22Rv1 (cell line): Measurements from ENCODE around the gene HORMAD1.

Source experiments
- ZFX ChIP-seq: fragments of 450-650 bp; IDR thresholded peaks from 2 replicates; pipeline ENCODE4 v1.6.1; 2017; ENCODE audit warnings: antibody characterized with exemption, borderline replicate concordance
- TF ChIP-seq, protein P1 (sequence below): fragments of 450-650 bp; IDR thresholded peaks from 2 replicates; pipeline ENCODE4 v1.5.1; 2017; ENCODE audit warnings: mild to moderate bottlenecking

- TF ChIP-seq, protein P1, sequence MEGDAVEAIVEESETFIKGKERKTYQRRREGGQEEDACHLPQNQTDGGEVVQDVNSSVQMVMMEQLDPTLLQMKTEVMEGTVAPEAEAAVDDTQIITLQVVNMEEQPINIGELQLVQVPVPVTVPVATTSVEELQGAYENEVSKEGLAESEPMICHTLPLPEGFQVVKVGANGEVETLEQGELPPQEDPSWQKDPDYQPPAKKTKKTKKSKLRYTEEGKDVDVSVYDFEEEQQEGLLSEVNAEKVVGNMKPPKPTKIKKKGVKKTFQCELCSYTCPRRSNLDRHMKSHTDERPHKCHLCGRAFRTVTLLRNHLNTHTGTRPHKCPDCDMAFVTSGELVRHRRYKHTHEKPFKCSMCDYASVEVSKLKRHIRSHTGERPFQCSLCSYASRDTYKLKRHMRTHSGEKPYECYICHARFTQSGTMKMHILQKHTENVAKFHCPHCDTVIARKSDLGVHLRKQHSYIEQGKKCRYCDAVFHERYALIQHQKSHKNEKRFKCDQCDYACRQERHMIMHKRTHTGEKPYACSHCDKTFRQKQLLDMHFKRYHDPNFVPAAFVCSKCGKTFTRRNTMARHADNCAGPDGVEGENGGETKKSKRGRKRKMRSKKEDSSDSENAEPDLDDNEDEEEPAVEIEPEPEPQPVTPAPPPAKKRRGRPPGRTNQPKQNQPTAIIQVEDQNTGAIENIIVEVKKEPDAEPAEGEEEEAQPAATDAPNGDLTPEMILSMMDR = no peak
- TF ChIP-seq ZFX = no peak
These were observed 25.1 kb downstream of the HORMAD1 start for GRCh38 chr1:150695561-150695960.
